HG02571 (cell line): ENCODE measurements around the gene BTG2.
"Not testable (repeated sequence)": the region's sequence is repeated elsewhere in the genome, so short reads cannot be mapped to it uniquely, and the experiment has no call there.

Source experiments
- ATAC-seq: cut with Tn5 transposase; IDR thresholded peaks from one replicate; pipeline ENCODE4 v1.9.1; 2021; ENCODE audit warnings: mild to moderate bottlenecking, moderate library complexity; ENCODE audit not compliant: unreplicated experiment

The BTG2 gene

GRCh38 chr1:203311368-203312301, 6.3 kb downstream of the BTG2 start:
- no peak for ATAC-seq

GRCh38 chr1:203314025-203314759, 8.9 kb downstream of the BTG2 start:
- ATAC-seq = not testable (repeated sequence)

GRCh38 chr1:203316626-203317093, 11.3 kb downstream of the BTG2 start:
- no peak for ATAC-seq

- ATAC-seq = no peak
These were observed 12.3 kb downstream of the BTG2 start for GRCh38 chr1:203317429-203318228.

GRCh38 chr1:203318229-203318517, 12.9 kb downstream of the BTG2 start:
- no peak for ATAC-seq

- peak; percentile 55 for ATAC-seq
These were observed 15.4 kb downstream of the BTG2 start for GRCh38 chr1:203320591-203321272.

- ATAC-seq = no peak
These were observed 16.1 kb downstream of the BTG2 start for GRCh38 chr1:203321273-203322052.

- ATAC-seq = no peak
These were observed 17.3 kb downstream of the BTG2 start for GRCh38 chr1:203322500-203323179.

GRCh38 chr1:203323587-203323986, 18.3 kb downstream of the BTG2 start:
- ATAC-seq = no peak

GRCh38 chr1:203324105-203325025, 19.0 kb downstream of the BTG2 start:
- no peak for ATAC-seq

- ATAC-seq = peak; percentile 33
These were observed 19.7 kb downstream of the BTG2 start for GRCh38 chr1:203325026-203325417.

- no peak for ATAC-seq
These were observed 20.2 kb downstream of the BTG2 start for GRCh38 chr1:203325418-203326091.

GRCh38 chr1:203326830-203327683, 21.7 kb downstream of the BTG2 start:
- peak; percentile 64 for ATAC-seq

- peak; percentile 21 for ATAC-seq
These were observed 22.6 kb downstream of the BTG2 start for GRCh38 chr1:203327684-203328457.

GRCh38 chr1:203328714-203329122, 23.4 kb downstream of the BTG2 start:
- no peak for ATAC-seq

- ATAC-seq = no peak
These were observed 25.9 kb downstream of the BTG2 start for GRCh38 chr1:203331224-203331623.
